HCT116 (cell line): ENCODE measurements around the gene ACOXL. TPM values are rescaled to one million over a fixed set of nuclear protein-coding genes. Genes with fewer than 3 reads are reported as not detected.

Source experiments
- ATAC-seq: fragments of 200-7000 bp; cut with Tn5 transposase; 2 replicates; pipeline ENCODE4 v1.9.1; 2020; ENCODE audit warnings: mild to moderate bottlenecking, moderate library complexity
- BruUV-seq: library from RNA; stranded (reverse); fragments of 400-500 nt; replicated peaks from 2 replicates; lab custom pipeline; 2021; lab: Mats Ljungman, UMichigan
- CTCF ChIA-PET: fragments of 300-600 bp; sonication (Branson Sonifier 250); formaldehyde crosslinking; loops from one replicate; lab custom pipeline; 2021; ENCODE audit warnings: antibody characterized with exemption; lab: Charles Lee
- POLR2A ChIA-PET: fragments of 300-600, 350-600 bp; sonication (Branson Sonifier 250); formaldehyde crosslinking; loops from one replicate; lab custom pipeline; 2021; ENCODE audit warnings: antibody characterized with exemption; lab: Charles Lee
- RAD21 ChIA-PET, 2 experiments: fragments of 300-600 bp; sonication (Branson Sonifier 250); formaldehyde crosslinking; loops; one replicate each; lab custom pipeline; 2023; ENCODE audit warnings: low total read pairs in 2 of 2; ENCODE audit not compliant: uncharacterized antibody in 2 of 2, unreplicated experiment in 2 of 2, low non-redundant PET in 1 of 2; lab: Charles Lee
- DNase-seq: peaks from one replicate; pipeline ENCODE4 v3.0.0-alpha.2; 2010; ENCODE audit warnings: low read depth, low spot score
- H2AFZ ChIP-seq: fragments of 200-600 bp; shearing (Covaris generic), sonication (generic); 2 replicates; pipeline ENCODE4 v1.6.1; 2017; ENCODE audit warnings: low read depth, mixed run types, mixed read lengths, antibody characterized with exemption, low read length; ENCODE audit not compliant: poor library complexity, severe bottlenecking
- H3K27ac ChIP-seq: 2 replicates; pipeline ENCODE4 v1.5.1; 2012; ENCODE audit warnings: low read depth, low read length
- H3K27me3 ChIP-seq: fragments of 200-600 bp; sonication (generic); 2 replicates; pipeline ENCODE4 v1.6.1; 2016; ENCODE audit warnings: mixed run types, low read length, mixed read lengths; ENCODE audit not compliant: insufficient read depth
- H3K36me3 ChIP-seq, 2 experiments: fragments of 200-500 bp in 1 of 2; fragments of 200-600 bp in 1 of 2; sonication (Bioruptor generic) in 1 of 2; sonication (generic) in 1 of 2; 2 replicates each; pipeline versions ENCODE4 v1.5.1 to v1.6.1; 2014 to 2016; ENCODE audit warnings: low read length in 2 of 2, inconsistent platforms in 1 of 2, mixed read lengths in 1 of 2, mixed run types in 1 of 2; ENCODE audit not compliant: insufficient read depth in 2 of 2, control insufficient read depth in 1 of 2
- H3K4me1 ChIP-seq, 2 experiments: fragments of 200-600 bp in 1 of 2; sonication (generic) in 1 of 2; 2 replicates each; pipeline versions ENCODE4 v1.5.1 to v1.6.1; 2012 to 2017; ENCODE audit warnings: low read length in 2 of 2, inconsistent platforms in 1 of 2, mild to moderate bottlenecking in 1 of 2, mixed read lengths in 1 of 2, mixed run types in 1 of 2, moderate library complexity in 1 of 2; ENCODE audit not compliant: insufficient read depth in 2 of 2, control insufficient read depth in 1 of 2
- H3K4me2 ChIP-seq: fragments of 200-600 bp; sonication (generic); 2 replicates; pipeline ENCODE4 v1.6.1; 2017; ENCODE audit warnings: mixed run types, low read length, mixed read lengths
- H3K4me3 ChIP-seq, 2 experiments: fragments of 200-600 bp in 1 of 2; sonication (generic) in 1 of 2; replicated peaks in 1 of 2; 2 replicates each; pipeline ENCODE4 v1.5.1; 2011 to 2016; ENCODE audit warnings: low read length in 2 of 2, control low read depth in 1 of 2, low read depth in 1 of 2, mild to moderate bottlenecking in 1 of 2, mixed read lengths in 1 of 2, mixed run types in 1 of 2
- H3K79me2 ChIP-seq: fragments of 200-600 bp; sonication (generic); 2 replicates; pipeline ENCODE4 v1.6.1; 2017; ENCODE audit warnings: mild to moderate bottlenecking, mixed run types, low read length, moderate library complexity, mixed read lengths; ENCODE audit not compliant: insufficient read depth
- H3K9ac ChIP-seq: fragments of 200-600 bp; sonication (generic); 2 replicates; pipeline ENCODE4 v1.6.1; 2016; ENCODE audit warnings: low read length, mixed read lengths
- H3K9me2 ChIP-seq: fragments of 200-600 bp; sonication (generic), shearing (Covaris generic); 2 replicates; pipeline ENCODE4 v1.6.1; 2017; ENCODE audit warnings: mixed run types, mild to moderate bottlenecking, moderate library complexity; ENCODE audit not compliant: insufficient read depth
- H3K9me3 ChIP-seq, 2 experiments: fragments of 200-500 bp in 1 of 2; fragments of 200-600 bp in 1 of 2; sonication (Bioruptor generic) in 1 of 2; sonication (generic) in 1 of 2; 2 replicates each; pipeline ENCODE4 v1.6.1; 2014 to 2017; ENCODE audit warnings: low read length in 2 of 2, mixed read lengths in 2 of 2, inconsistent platforms in 1 of 2, low read depth in 1 of 2, mild to moderate bottlenecking in 1 of 2, mixed run types in 1 of 2, moderate library complexity in 1 of 2; ENCODE audit not compliant: control insufficient read depth in 1 of 2, insufficient read depth in 1 of 2
- H4K20me1 ChIP-seq: fragments of 200-600 bp; sonication (generic), shearing (Covaris generic); 2 replicates; pipeline ENCODE4 v1.6.1; 2017; ENCODE audit warnings: mixed run types, mild to moderate bottlenecking, moderate library complexity; ENCODE audit not compliant: insufficient read depth
- ATF3 ChIP-seq: IDR thresholded peaks from 2 replicates; pipeline ENCODE4 v1.6.1; 2012
- CBX3 ChIP-seq: IDR thresholded peaks from 2 replicates; pipeline ENCODE4 v1.6.1; 2012; ENCODE audit warnings: low read depth
- EGR1 ChIP-seq: IDR thresholded peaks from 2 replicates; pipeline ENCODE4 v1.6.1; 2012; ENCODE audit warnings: low read depth
- EZH2phosphoT487 ChIP-seq: fragments of 200-600 bp; IDR thresholded peaks from 2 replicates; pipeline ENCODE4 v1.6.1; 2018; ENCODE audit warnings: antibody characterized with exemption, borderline replicate concordance
- POLR2A ChIP-seq: IDR thresholded peaks from 2 replicates; pipeline ENCODE4 v1.7.0; 2011; ENCODE audit warnings: borderline replicate concordance; ENCODE audit not compliant: insufficient read depth, insufficient read length; ENCODE audit errors: extremely low read depth
- POLR2AphosphoS5 ChIP-seq: IDR thresholded peaks from 2 replicates; pipeline ENCODE4 v1.6.1; 2011; ENCODE audit warnings: mild to moderate bottlenecking, low read depth, low read length, moderate library complexity
- REST ChIP-seq: IDR thresholded peaks from 2 replicates; pipeline ENCODE4 v1.6.1; 2012; ENCODE audit warnings: low read depth
- SIN3A ChIP-seq: IDR thresholded peaks from 2 replicates; pipeline ENCODE4 v1.6.1; 2012; ENCODE audit warnings: low read depth
- SP1 ChIP-seq: IDR thresholded peaks from 2 replicates; pipeline ENCODE4 v1.6.1; 2012; ENCODE audit warnings: low read depth
- SRF ChIP-seq: IDR thresholded peaks from 2 replicates; pipeline ENCODE4 v1.6.1; 2012; ENCODE audit warnings: low read depth
- intact Hi-C: fragments of 100-400 bp; cut with micrococcal nuclease; formaldehyde crosslinking; loops from 2 replicates; pipeline ENCODE4 v1.10.0; 2022
- total RNA-seq: library from RNA; stranded (reverse); gene quantifications from one replicate; pipeline ENCODE4 v1.2.1, GENCODE V29; 2021; ENCODE audit not compliant: unreplicated experiment
- TF ChIP-seq, protein P1 (sequence below): IDR thresholded peaks from 2 replicates; pipeline ENCODE4 v1.6.1; 2012
- TF ChIP-seq, protein P2 (sequence below): IDR thresholded peaks from 2 replicates; pipeline ENCODE4 v1.6.1; 2011; ENCODE audit warnings: mild to moderate bottlenecking, low read length, moderate library complexity; ENCODE audit not compliant: insufficient replicate concordance; ENCODE audit errors: extremely low read depth

ACOXL gene
- total RNA-seq, 1 experiment from 2014 or later, result 5.5 TPM

- Histone ChIP-seq H3K4me3 (no peak overlapping the region), H2AFZ (no peak overlapping the region), H3K36me3 (no peaks in the 10 kb centered on the region), H3K9ac (no peak overlapping the region), H3K27me3 (no peaks in the 10 kb centered on the region), H3K9me3 (no peaks in the 10 kb centered on the region), H3K9me2 (no peaks in the 10 kb centered on the region), H3K27ac (no peak overlapping the region), H3K4me1 (peaks cover 18 to 22% of the 10 kb centered on the region in 2 experiments), H4K20me1 (no peaks in the 10 kb centered on the region), H3K4me2 (no peak overlapping the region), H3K79me2 (no peaks in the 10 kb centered on the region)
- ChIA-PET CTCF (no interaction called here), POLR2A (no interaction called here), RAD21 (no interaction called here)
- TF ChIP-seq ATF3, result no peak
- TF ChIP-seq SP1, result no peak
- no peak for TF ChIP-seq EZH2phosphoT487
- TF ChIP-seq, protein P1, sequence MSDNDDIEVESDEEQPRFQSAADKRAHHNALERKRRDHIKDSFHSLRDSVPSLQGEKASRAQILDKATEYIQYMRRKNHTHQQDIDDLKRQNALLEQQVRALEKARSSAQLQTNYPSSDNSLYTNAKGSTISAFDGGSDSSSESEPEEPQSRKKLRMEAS, result no peak
- TF ChIP-seq CBX3, result no peak
- intact Hi-C loops, result no loop called here
- DNase-seq (no peak), ATAC-seq (no peak)
- BruUV-seq, result no TSS peak
Observed at GRCh38 chr2:111046670-111047069, 314.3 kb downstream of the ACOXL start.

DNA sequence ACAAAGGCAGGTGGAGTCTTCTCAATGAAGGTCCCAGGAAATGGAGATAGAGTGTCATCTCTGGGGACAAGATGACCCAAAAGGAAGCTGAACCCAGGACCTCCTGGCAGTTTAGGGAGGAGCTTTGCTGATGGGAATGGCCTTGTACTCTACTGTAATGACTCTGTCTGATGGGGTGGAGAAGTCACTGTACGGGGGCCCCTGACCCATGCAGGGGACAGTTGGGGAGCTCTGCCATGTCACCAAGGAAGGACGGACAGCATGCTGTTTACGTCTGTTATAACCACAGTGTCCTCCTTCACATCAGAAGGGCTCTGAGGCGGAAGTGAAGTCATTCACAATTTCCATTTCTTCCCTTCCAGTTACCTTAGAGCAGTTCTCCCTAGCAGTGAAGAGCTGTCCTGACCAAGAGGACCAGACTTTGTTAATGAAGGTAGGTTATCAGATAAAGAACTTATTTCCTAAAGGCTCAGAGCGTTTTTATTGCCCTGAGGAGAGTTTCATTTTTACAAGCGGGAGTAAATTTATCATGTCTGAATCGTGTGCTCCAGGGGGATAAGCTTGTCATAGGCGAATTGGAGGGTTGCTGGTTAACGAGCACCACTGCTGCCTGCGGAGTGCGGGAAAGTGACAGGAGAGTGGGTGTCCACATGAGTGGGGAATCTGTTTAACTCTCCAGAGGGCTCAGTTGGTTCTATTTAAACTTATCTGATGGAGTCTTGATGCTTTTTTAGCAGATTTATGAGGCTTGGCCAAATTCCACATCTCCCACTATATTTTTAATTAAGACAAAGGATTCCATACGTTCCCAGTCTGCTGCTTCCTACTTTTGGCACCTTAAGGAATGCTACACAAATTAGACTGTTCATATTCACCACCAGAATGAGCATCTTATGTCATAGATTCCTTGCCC lies 316.7 kb downstream of the ACOXL start:
- Histone ChIP-seq H3K27ac (no peak overlapping the region), H3K4me1 (peaks cover 18 to 22% of the 10 kb centered on the region in 2 experiments), H3K4me2 (peak overlapping the region; percentile 24), H4K20me1 (no peaks in the 10 kb centered on the region), H3K36me3 (no peaks in the 10 kb centered on the region), H3K79me2 (no peaks in the 10 kb centered on the region), H2AFZ (no peak overlapping the region), H3K4me3 (no peak overlapping the region), H3K9me2 (no peaks in the 10 kb centered on the region), H3K9me3 (no peaks in the 10 kb centered on the region), H3K27me3 (no peaks in the 10 kb centered on the region), H3K9ac (no peak overlapping the region)
- RAD21 ChIA-PET, result no interaction called here
- BruUV-seq, result no TSS peak
- POLR2A ChIA-PET, result interaction anchor here (1.1 kb wide), 1 partner anchor 72 kb away, joined by 4 read pairs; the partner anchor contains the start of gene BCL2L11
- no peak for ATAC-seq
- CTCF ChIA-PET, result no interaction called here
- no peak for DNase-seq
- intact Hi-C loops, result no loop called here
- TF ChIP-seq REST (no peak), SIN3A (no peak), EGR1 (no peak), SRF (no peak), POLR2A (no peak), ATF3 (no peak), POLR2AphosphoS5 (no peak), EZH2phosphoT487 (no peak)
- TF ChIP-seq, protein P1, result no peak
- TF ChIP-seq, protein P2, sequence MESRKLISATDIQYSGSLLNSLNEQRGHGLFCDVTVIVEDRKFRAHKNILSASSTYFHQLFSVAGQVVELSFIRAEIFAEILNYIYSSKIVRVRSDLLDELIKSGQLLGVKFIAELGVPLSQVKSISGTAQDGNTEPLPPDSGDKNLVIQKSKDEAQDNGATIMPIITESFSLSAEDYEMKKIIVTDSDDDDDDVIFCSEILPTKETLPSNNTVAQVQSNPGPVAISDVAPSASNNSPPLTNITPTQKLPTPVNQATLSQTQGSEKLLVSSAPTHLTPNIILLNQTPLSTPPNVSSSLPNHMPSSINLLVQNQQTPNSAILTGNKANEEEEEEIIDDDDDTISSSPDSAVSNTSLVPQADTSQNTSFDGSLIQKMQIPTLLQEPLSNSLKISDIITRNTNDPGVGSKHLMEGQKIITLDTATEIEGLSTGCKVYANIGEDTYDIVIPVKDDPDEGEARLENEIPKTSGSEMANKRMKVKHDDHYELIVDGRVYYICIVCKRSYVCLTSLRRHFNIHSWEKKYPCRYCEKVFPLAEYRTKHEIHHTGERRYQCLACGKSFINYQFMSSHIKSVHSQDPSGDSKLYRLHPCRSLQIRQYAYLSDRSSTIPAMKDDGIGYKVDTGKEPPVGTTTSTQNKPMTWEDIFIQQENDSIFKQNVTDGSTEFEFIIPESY, result no peak
